Activated naive CD4-positive, alpha-beta T cell treated with anti-CD3 and anti-CD28 coated beads, Interleukin-2, amount 50 U/mL, for 24 hours (primary cell): ENCODE measurements around the gene SORL1.

Source experiments
- H3K27ac Mint-ChIP-seq: one replicate; pipeline ENCODE4 v1.8.0; 2021; ENCODE audit warnings: mild to moderate bottlenecking, mixed read lengths
- H3K27me3 Mint-ChIP-seq: one replicate; pipeline ENCODE4 v1.8.0; 2021; ENCODE audit warnings: mixed read lengths
- H3K36me3 Mint-ChIP-seq: one replicate; pipeline ENCODE4 v1.8.0; 2021; ENCODE audit warnings: mixed read lengths
- H3K4me1 Mint-ChIP-seq: one replicate; pipeline ENCODE4 v1.8.0; 2021; ENCODE audit warnings: mixed read lengths
- H3K4me3 Mint-ChIP-seq: one replicate; pipeline ENCODE4 v1.8.0; 2021; ENCODE audit warnings: mild to moderate bottlenecking, mixed read lengths
- H3K9me3 Mint-ChIP-seq: one replicate; pipeline ENCODE4 v1.8.0; 2021; ENCODE audit warnings: mixed read lengths

SORL1 gene

DNA sequence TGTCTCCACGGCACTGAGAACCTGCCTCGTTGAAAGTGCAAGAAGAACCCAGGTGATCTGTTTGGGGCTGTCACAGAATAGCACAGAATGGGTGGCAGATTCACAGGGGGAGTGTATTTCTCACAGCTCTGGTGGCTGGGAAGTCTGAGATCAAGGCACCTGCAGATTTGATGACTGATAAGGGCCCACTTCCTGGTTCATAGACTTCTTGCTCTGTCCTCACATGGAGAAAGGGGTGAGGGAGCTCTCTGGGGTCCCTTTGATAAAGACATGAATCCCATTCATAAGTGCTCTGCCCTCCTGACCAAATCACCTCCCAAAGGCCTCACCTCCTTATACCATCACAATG lies 199.1 kb downstream of the SORL1 start:
- no peak overlapping the region for H3K4me3 Mint-ChIP-seq
- no peaks in the 10 kb centered on the region for H3K36me3 Mint-ChIP-seq
- no peaks in the 10 kb centered on the region for H3K27me3 Mint-ChIP-seq
- no peaks in the 10 kb centered on the region for H3K9me3 Mint-ChIP-seq
- peaks cover 41% of the 10 kb centered on the region for H3K4me1 Mint-ChIP-seq
- no peak overlapping the region for H3K27ac Mint-ChIP-seq

DNA sequence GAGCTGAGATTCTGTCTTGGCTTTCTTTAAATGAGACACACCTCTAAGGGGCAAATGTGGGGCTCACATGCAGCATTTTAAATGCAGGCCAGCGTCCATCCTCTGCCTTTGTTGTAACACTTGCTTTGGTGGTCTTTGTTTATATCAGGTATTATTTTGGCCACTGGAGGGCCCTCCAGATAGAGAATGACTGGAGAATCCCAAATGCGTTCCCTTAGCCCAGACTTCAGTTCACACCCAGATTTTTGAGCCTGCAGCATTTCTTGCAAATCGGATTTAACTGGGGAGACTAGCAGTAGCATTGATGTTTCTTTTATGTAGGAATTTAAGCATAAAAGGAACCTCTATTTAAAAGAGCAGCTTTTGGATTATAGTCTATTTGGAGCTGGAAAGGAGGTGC lies 200.9 kb downstream of the SORL1 start:
- H3K36me3 Mint-ChIP-seq = no peaks in the 10 kb centered on the region
- H3K4me1 Mint-ChIP-seq = peaks cover 43% of the 10 kb centered on the region
- H3K9me3 Mint-ChIP-seq = no peaks in the 10 kb centered on the region
- H3K27me3 Mint-ChIP-seq = no peaks in the 10 kb centered on the region
- no peak overlapping the region for H3K27ac Mint-ChIP-seq
- H3K4me3 Mint-ChIP-seq = no peak overlapping the region

DNA sequence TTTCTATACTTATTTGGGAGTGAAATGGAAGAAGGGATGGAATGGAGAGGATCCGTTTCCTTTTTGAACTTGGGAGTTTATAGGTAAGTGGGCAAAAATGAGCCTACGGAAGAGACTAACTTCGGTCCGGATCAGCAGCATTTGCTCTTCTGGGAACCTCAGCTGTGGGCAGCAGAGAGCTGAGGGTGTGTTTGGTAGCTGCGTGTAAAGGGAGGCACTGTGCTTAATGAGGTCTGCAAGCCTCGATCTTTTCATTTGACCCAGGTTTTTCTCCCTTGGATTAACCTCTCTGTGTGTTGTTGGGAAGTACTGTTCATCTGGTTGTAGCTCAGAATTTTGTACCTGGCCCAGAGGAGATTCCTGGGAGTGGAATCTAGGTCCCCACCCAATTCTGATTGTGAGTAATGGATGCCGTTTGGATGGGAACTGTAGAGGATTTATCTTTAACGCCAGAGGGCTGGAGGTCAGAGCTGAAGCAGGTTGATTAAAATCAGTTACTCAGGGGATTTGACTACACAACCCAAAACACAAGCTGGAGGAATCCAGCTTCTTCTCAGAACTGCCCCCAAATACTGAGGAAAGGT lies 202.2 kb downstream of the SORL1 start:
- H3K4me3 Mint-ChIP-seq = no peak overlapping the region
- no peaks in the 10 kb centered on the region for H3K9me3 Mint-ChIP-seq
- peak overlapping the region; percentile 23 for H3K27ac Mint-ChIP-seq
- H3K4me1 Mint-ChIP-seq = peaks cover 38% of the 10 kb centered on the region
- H3K36me3 Mint-ChIP-seq = no peaks in the 10 kb centered on the region
- H3K27me3 Mint-ChIP-seq = no peaks in the 10 kb centered on the region

DNA sequence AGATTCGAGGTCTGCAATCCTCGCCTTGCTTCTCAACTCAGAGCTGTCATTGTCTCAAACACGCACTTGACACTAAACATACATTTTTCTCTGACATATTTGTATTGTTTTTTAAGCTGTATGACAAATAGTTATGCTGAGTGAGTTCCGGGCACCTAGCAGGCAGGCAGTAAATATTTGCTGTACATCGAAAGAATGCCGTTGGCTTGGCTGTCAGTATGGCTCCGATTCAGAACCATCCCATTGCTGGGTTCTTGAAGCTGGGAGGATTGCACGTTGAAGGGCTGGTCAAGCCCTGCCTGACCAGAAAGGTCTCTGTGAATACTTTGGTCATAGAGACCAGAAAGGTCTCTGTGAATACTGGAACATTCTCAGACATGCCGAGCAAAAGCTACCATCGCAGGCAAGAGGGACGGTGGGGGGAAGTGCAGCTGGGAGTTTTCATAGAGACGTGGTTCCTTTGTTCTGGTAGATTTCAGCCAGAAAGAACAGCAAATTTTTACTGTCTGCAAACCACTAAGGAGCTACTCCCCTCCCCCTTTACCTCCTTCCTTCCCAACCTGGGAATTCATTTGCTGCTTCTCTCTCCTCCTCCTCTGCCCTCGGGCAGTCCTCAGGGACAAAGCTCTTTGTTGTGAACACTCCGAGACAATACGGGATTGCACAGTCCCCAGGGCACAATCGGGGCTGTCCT lies 202.9 kb downstream of the SORL1 start:
- peaks cover 32% of the 10 kb centered on the region for H3K4me1 Mint-ChIP-seq

DNA sequence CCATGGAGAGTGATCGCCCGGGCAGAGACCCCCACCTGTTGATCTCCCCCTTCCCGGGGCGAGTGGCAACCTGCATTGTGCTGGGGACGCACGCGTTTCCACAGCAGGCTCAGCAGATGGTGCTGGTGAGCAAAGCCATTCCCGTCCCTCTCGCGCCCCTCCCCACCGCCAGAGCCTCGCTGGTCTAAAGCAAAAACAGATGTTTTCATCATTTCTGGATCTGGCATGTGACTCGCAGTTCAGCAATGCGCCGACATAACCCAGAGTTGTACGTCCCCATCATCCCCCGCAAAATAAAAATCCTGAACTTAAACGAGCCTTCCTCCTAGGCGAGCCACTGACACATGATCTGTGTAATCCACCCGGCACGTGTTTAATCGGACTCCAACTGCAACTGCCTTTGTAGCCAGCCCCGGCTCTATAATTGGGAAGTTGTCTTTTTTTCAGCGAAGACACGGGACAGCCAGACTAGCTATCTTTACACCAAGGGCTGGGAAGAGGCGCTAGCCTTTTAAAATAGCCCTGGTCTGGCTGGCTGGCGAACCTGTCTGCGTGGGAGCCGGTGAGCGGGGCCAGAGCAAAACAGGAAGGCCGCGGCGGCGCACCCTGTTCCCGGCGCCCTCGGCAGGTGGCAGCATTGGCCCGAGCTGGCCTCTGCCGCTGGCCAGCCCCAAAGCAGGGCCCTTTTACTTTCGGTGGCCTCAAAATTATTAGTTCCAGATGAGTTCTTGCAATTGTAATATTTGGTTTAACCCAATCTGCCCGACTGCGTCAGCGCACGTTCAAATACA lies 203.6 kb downstream of the SORL1 start:
- H3K4me3 Mint-ChIP-seq = peak overlapping the region; percentile 84
- peak overlapping the region; percentile 81 for H3K27ac Mint-ChIP-seq
- H3K27me3 Mint-ChIP-seq = no peaks in the 10 kb centered on the region
- no peaks in the 10 kb centered on the region for H3K36me3 Mint-ChIP-seq
- peaks cover 24% of the 10 kb centered on the region for H3K4me1 Mint-ChIP-seq
- no peaks in the 10 kb centered on the region for H3K9me3 Mint-ChIP-seq

More for the DNA sequence above, 202.9 kb downstream of the SORL1 start:
- peak overlapping the region; percentile 84 for H3K4me3 Mint-ChIP-seq
- H3K27ac Mint-ChIP-seq = peak overlapping the region; percentile 63
- no peaks in the 10 kb centered on the region for H3K9me3 Mint-ChIP-seq
- no peaks in the 10 kb centered on the region for H3K36me3 Mint-ChIP-seq
- H3K27me3 Mint-ChIP-seq = no peaks in the 10 kb centered on the region

DNA sequence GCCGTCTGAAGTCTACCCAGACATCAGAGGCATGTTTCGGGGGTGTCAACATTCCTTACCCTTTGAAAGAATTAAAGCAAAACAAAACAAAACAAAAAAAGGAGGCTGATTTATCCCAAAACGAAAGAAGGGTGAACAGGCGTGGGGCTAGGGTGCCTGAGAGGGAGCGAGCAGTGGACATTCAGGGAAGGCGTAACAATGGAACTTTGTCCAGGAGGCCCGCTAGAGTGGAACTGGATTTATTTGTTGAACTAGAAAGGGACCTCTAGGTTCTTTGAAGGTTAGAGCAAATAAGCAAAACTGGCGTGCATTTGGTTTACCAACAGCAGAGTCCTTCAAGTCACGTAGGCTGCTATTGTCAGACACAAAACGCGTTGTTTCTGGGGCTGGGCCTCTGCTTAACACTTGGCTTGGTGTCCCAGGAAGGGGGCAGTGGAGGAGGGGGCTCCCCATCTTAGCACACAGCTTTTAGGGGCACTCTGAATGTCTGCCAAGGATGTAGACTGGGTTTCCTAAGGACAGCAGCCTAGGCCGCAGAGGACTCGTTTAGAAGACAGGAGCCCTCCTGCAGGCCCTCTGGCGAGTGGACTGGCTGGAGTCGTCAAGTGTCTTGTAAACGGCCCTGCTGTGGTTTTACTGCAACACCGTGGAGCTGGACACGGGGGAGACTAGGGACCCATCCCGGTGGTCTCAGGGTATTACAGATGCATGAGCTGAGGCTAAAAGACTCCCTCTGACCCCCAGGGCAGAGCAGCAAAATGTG lies 204.4 kb downstream of the SORL1 start:
- Mint-ChIP-seq H3K9me3 (no peaks in the 10 kb centered on the region), H3K36me3 (no peaks in the 10 kb centered on the region), H3K4me3 (peak overlapping the region; percentile 84), H3K4me1 (peaks cover 17% of the 10 kb centered on the region), H3K27ac (peak overlapping the region; percentile 81), H3K27me3 (no peaks in the 10 kb centered on the region)

- no peaks in the 10 kb centered on the region for H3K27me3 Mint-ChIP-seq
- no peaks in the 10 kb centered on the region for H3K36me3 Mint-ChIP-seq
- peak overlapping the region; percentile 11 for H3K4me3 Mint-ChIP-seq
- H3K4me1 Mint-ChIP-seq = peaks cover 16% of the 10 kb centered on the region
- H3K9me3 Mint-ChIP-seq = no peaks in the 10 kb centered on the region
- H3K27ac Mint-ChIP-seq = no peak overlapping the region
These were observed 205.0 kb downstream of the SORL1 start for GRCh38 chr11:121657146-121657545.

GRCh38 chr11:121659811-121660210 lies 207.7 kb downstream of the SORL1 start:
- Mint-ChIP-seq H3K4me3 (no peak overlapping the region), H3K27ac (no peak overlapping the region), H3K27me3 (no peaks in the 10 kb centered on the region), H3K9me3 (no peaks in the 10 kb centered on the region), H3K4me1 (peaks cover 16% of the 10 kb centered on the region), H3K36me3 (peaks cover under 1% of the 10 kb centered on the region)

DNA sequence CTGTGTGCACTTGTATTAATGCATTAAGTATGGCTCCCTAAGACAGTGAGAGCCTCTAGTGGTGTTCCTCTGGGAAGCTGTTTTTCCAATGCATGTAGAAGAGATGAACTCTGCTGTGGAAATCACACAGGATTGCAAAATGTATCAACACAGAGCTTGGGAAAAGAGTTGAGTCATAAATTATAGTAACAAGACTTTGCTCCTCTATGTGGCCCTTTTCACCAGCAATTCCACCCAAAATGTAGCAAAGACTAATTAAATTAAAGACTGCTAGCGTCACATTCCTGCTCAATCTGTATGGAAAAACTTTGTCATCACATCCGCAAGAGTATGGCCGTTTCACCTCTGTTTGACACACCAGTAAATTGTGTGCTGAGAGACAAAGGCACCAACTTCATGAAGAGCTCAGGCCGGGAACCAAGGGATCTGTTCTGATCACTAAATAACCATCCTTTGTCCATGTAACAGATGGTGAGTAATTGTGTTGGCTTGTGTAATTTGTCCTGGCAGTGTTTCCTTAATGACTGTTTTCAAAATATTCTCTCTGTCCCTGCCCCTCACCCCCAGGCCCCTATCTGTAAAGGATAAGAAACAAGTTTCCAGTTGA lies 209.9 kb downstream of the SORL1 start:
- Mint-ChIP-seq H3K9me3 (no peaks in the 10 kb centered on the region), H3K4me3 (no peak overlapping the region), H3K4me1 (no peaks in the 10 kb centered on the region), H3K27me3 (no peaks in the 10 kb centered on the region), H3K36me3 (peaks cover 1% of the 10 kb centered on the region), H3K27ac (no peak overlapping the region)

DNA sequence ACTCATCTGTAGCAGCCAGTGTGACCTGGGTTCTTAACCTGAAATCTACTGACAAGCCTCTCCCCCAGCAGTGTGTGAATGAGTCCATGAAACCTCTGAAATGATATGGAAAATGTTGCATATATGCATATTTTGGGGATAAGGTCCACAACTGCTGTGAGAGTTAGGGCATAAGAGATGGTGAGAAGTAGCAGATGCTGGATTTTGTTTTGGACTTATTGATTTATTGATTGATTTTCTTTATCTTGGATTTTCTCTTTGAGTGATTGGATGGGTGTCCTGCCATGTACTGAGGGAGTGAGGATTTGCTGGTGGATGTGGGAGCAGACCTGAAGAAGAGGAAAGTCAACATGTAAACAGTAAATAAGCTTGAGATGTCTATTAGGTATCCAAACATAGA lies 212.0 kb downstream of the SORL1 start:
- Mint-ChIP-seq H3K27me3 (no peaks in the 10 kb centered on the region), H3K4me1 (no peaks in the 10 kb centered on the region), H3K36me3 (peaks cover 1% of the 10 kb centered on the region), H3K27ac (no peak overlapping the region), H3K4me3 (no peak overlapping the region), H3K9me3 (no peaks in the 10 kb centered on the region)

- Mint-ChIP-seq H3K9me3 (no peaks in the 10 kb centered on the region), H3K36me3 (peaks cover 1% of the 10 kb centered on the region), H3K4me1 (no peaks in the 10 kb centered on the region), H3K4me3 (no peak overlapping the region), H3K27ac (no peak overlapping the region), H3K27me3 (no peaks in the 10 kb centered on the region)
These were observed 213.2 kb downstream of the SORL1 start for GRCh38 chr11:121665206-121665838.

DNA sequence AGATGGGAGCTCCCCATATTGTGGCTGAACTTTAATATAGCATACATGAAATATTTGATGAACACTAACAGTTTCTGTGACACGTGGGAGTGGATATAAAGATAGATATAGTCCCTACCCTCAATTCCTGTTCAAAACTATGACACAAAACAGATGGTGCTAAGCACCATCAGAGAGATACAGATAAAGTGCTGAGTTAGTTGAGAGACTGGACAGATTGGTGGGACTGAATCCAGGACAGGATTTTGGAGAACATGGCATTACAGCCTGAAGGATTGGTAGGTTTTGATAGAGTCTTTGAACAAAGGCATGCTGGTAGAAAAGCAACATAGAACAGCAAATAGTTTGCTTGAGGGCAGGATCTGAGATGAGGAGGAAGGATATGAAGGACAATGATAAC lies 215.7 kb downstream of the SORL1 start:
- Mint-ChIP-seq H3K36me3 (peaks cover 1% of the 10 kb centered on the region), H3K27ac (no peak overlapping the region), H3K27me3 (no peaks in the 10 kb centered on the region), H3K9me3 (no peaks in the 10 kb centered on the region), H3K4me3 (no peak overlapping the region), H3K4me1 (no peaks in the 10 kb centered on the region)

GRCh38 chr11:121669422-121669821 lies 217.3 kb downstream of the SORL1 start:
- Mint-ChIP-seq H3K9me3 (no peaks in the 10 kb centered on the region), H3K36me3 (peaks cover 1% of the 10 kb centered on the region), H3K27ac (no peak overlapping the region), H3K27me3 (no peaks in the 10 kb centered on the region), H3K4me3 (no peak overlapping the region), H3K4me1 (no peaks in the 10 kb centered on the region)

- no peak overlapping the region for H3K27ac Mint-ChIP-seq
- H3K4me3 Mint-ChIP-seq = no peak overlapping the region
- H3K27me3 Mint-ChIP-seq = no peaks in the 10 kb centered on the region
- H3K4me1 Mint-ChIP-seq = no peaks in the 10 kb centered on the region
- no peaks in the 10 kb centered on the region for H3K9me3 Mint-ChIP-seq
- no peaks in the 10 kb centered on the region for H3K36me3 Mint-ChIP-seq
These were observed 218.2 kb downstream of the SORL1 start for GRCh38 chr11:121670266-121670665.

DNA sequence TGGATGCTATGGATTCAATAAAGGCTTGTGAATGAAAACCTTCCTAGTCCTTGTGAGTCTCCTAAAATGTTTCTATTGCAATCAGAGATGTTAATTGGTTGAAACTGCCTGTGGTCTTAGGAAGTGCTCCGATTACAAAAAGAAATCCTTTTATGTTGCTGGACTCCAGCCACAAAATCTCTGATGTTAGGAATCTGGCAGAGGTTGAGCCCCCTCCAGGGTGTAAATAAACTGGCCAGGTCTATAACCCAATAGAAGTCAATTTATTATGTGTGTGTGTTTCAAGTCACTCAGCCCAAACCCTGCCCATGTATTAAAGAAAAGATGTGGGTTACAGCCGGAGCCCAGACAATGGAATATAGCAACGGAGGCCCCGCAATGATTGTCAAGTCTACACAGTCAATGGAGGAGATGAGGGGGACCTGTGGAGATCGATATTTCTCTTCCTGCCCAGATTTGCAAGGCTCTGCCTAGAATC lies 218.7 kb downstream of the SORL1 start:
- Mint-ChIP-seq H3K4me3 (no peak overlapping the region), H3K27me3 (no peaks in the 10 kb centered on the region), H3K9me3 (no peaks in the 10 kb centered on the region), H3K36me3 (no peaks in the 10 kb centered on the region), H3K27ac (no peak overlapping the region), H3K4me1 (no peaks in the 10 kb centered on the region)
